GM18499 (cell line): ENCODE measurements around the gene WDR64.
"Not testable (repeated sequence)": the region's sequence is repeated elsewhere in the genome, so short reads cannot be mapped to it uniquely, and the experiment has no call there.

Source experiments
- ATAC-seq: cut with Tn5 transposase; IDR thresholded peaks from one replicate; pipeline ENCODE4 v1.9.1; 2021; ENCODE audit warnings: moderate number of reproducible peaks; ENCODE audit not compliant: insufficient read depth, unreplicated experiment

Gene WDR64

DNA sequence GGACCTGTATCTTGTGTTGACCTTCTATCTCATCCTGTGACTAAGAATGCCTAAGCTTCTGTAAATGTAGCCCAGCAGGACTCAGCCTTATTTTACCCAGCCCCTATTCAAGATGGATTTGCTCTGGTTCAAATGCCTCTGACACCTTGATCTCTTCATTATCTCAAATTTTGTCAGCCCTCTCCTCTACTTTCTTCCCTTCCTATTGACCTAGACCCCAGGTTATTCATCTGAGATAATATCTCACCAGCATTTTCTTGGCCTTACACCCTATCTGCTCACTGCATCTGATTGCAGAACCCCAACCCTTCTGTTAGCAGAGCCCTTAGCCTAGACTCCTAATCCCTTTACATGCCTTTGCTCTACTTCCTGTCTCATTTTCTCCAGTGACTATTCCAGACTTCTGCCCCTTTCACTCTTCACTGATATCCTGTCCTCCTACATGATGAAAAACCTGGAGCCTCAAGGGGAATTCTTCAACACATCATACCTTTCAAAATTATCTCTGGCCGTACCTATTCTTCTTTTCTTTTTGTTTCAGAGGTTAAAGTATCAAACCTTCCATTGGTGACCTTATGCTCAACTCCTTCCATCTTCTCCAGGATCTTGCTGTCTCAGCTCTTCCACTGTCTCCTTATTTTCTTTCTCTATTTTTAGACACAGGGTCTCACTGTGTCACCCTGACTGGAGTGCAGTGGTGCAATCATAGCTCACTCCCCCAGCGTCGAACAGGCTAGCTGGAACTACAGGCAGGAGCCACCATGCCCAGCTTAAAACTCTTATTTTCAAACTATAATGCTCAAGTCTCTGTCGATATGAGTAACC, 44.9 kb downstream of the WDR64 start:
- ATAC-seq = no peak

- no peak for ATAC-seq
These were observed 45.5 kb downstream of the WDR64 start for GRCh38 chr1:241697640-241698018.

GRCh38 chr1:241698177-241698576, 46.1 kb downstream of the WDR64 start:
- no peak for ATAC-seq

GRCh38 chr1:241701483-241702295, 49.6 kb downstream of the WDR64 start:
- ATAC-seq = no peak

DNA sequence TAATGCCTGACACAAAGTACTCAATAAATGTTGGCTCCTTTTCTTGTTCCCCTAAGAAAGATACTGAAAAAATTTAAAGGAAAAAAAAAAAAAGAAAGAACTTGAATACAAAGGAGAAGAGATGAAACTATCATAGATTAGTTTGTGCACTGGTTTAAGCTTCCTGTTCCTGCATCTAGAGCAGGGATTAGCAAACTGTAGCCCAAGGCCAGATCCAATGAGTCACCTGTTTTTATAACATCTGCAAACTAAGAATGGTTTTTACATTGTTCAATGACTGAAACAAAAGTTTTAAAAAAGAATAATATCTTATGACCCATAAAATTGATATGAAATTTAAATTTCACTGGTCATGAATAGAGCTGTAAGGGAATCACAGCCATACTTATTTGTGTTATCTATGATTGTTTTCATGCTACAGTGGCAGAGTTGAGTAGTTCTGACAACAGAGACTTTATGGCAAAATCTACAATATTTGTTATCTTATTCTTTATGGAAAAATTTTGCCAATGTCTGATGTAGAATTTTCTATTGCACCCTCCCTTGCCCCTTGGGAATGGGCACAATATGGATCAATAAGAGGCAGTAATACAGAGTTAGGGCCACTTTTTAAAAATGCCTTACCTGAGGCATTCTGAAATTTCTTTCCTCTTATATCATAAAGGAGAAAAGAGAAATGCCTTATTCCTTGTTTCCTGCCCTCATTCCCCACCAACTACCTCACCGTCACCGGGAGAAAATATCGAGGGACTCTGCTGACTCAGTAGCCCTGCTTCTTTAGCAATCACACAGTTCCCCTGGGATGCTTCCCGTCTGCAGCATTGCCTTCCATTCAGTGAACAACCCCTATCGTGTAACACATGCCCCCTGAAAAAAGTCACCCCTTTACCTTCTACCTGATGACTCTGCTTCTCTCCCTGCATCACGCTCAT, 50.6 kb downstream of the WDR64 start:
- ATAC-seq = no peak

- ATAC-seq = not testable (repeated sequence)
These were observed 51.7 kb downstream of the WDR64 start for GRCh38 chr1:241703739-241704138.

DNA sequence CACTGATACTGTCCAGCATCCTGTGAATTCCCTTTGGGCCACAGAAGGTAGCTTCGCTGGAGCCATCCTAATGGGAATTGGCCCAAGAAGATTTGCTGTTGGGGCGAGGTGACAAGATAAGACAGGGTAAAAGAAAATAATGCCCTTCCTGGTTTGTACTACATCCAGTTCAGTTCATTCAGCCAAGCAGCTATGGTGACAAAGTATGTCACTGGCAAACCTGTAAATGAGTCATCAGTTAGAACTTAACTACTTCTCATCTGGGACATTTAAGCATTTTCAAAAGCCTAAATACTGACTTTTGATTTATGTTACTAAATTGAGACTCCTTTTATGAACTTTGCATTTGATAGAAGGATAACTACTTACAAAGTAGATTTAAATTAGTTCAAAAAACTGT, 54.2 kb downstream of the WDR64 start:
- no peak for ATAC-seq

DNA sequence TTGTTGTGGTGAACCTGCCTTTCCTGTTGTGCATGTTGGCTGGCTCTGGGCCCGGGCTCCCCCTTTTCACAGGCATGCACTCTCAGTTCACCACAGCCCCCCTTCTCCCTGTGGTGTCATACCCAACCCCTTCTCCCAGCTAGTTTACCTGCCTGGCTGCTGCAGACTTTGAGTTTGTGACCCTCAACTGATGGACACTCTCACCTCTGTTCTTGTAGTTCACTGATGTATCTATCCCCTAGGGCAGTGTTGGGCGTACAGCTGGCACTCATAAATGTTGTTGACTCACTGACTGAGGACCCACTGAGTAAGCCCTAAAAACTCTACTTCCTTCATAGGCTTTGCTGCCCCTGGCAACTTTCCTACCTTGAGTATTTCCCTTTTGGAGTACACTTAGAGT, 54.9 kb downstream of the WDR64 start:
- ATAC-seq = no peak

- ATAC-seq = no peak
These were observed 55.4 kb downstream of the WDR64 start for GRCh38 chr1:241707442-241707841.

- ATAC-seq = no peak
These were observed 59.2 kb downstream of the WDR64 start for GRCh38 chr1:241711326-241711725.

GRCh38 chr1:241713316-241713715, 61.2 kb downstream of the WDR64 start:
- no peak for ATAC-seq

DNA sequence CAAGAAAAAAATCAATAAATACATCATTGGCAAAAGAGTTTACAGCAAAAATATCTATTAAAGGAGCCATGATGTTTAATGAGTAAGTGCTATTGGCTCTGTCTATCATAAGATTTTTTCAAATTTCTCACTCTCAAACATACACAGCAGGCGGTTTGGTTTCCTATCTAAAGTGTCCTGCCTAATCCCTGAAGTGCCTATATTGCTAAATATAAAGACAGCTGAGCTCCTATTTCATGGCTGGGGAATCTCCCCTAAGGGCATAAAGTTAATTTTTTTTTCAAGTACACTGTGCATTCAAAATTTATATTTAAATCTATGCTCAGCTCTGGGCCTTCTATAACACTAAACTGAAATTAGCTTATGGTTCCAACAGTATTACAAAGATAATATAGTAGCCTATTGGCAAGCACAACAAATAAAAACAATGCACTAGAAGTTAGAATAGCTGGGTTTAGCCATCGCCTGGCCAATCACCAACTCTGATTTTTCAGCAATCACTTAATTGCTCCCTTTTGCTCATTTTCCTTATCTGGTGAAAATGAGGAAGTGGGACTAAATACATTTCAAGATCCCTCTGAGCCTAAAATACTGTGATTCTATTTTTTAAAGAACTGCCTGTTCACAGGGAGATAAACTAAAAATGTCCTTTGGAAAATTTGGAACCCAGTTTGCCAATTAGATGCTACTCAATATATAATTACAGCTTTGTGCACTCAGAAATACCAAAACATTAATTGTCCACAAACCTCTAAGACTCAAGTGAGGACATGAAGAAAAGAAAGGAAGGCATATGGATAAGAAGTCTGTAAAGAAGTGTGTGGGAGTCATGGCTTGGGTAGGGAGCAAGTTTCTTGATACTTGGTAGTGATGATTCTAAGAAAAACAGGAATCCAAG, 62.5 kb downstream of the WDR64 start:
- ATAC-seq = no peak

DNA sequence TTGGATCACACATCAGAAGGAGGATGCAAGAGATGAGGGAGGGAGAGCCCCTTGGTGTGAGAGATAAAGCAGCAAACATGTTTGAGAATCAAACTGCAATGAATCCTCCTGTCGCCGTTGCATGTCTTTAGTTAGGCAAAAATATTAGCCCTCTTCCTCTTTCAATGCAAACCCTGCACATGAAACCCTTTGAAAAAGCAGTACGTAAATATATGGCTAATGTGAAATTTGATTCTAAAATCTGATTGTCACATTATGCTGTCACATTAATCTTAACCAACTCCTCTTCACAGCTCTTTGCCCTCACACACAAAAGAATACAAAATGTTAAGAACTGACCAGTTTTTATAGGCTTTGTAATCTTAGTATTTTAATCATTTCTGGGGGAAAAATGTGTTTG, 63.4 kb downstream of the WDR64 start:
- no peak for ATAC-seq

GRCh38 chr1:241715956-241716355, 63.9 kb downstream of the WDR64 start:
- no peak for ATAC-seq

- ATAC-seq = no peak
These were observed 65.0 kb downstream of the WDR64 start for GRCh38 chr1:241716915-241717656.

GRCh38 chr1:241717975-241718374, 65.9 kb downstream of the WDR64 start:
- ATAC-seq = no peak

GRCh38 chr1:241721011-241721410, 68.9 kb downstream of the WDR64 start:
- no peak for ATAC-seq

DNA sequence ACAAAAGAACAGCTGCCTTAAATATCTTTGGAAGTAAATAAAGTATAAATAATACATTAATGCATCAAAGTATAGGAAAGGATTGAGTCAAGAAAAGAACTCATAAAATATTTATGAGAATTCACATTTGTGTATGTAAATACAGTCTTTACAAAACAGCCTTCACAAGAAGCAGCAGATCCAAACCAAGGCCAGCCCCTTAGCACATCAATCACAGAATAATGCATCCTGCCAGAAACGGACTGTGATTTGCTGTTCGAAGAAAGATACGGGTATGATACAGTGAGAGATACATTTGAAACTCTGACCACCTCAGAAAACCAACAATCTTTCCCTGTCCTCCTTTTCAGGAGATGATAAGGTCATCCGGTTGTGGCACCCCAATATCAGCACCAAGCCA, 70.9 kb downstream of the WDR64 start:
- ATAC-seq = no peak
